Activated CD8-positive, alpha-beta memory T cell treated with anti-CD3 and anti-CD28 coated beads, Interleukin-2, amount 50 U/mL, for 4 hours (primary cell): Measurements from ENCODE around the gene CCDC83.
"Not testable (repeated sequence)": the region's sequence is repeated elsewhere in the genome, so short reads cannot be mapped to it uniquely, and the experiment has no call there.

Experiments
- DNase-seq: peaks from one replicate; pipeline ENCODE4 v3.0.0-alpha.2; 2020

CCDC83 gene

DNA sequence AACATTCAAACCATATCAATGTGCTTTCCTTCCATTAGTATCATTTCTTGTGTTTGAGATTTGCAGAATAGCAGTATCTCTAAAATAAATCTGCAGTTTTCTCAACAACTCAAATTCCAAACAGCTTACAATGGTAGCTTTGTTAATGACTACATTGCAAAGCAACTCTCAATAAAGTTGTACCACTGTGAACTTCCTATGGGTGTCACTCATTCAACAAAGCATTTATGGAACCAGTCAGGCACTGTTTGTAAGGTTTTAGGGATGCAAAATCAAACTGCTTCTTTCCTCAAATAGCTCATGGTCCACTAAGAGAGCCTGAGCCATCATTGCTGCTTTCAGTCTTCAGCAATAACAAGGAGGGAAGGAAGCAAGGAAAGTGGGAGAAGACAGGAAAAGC, 91.0 kb downstream of the CCDC83 start:
- no peak for DNase-seq

DNA sequence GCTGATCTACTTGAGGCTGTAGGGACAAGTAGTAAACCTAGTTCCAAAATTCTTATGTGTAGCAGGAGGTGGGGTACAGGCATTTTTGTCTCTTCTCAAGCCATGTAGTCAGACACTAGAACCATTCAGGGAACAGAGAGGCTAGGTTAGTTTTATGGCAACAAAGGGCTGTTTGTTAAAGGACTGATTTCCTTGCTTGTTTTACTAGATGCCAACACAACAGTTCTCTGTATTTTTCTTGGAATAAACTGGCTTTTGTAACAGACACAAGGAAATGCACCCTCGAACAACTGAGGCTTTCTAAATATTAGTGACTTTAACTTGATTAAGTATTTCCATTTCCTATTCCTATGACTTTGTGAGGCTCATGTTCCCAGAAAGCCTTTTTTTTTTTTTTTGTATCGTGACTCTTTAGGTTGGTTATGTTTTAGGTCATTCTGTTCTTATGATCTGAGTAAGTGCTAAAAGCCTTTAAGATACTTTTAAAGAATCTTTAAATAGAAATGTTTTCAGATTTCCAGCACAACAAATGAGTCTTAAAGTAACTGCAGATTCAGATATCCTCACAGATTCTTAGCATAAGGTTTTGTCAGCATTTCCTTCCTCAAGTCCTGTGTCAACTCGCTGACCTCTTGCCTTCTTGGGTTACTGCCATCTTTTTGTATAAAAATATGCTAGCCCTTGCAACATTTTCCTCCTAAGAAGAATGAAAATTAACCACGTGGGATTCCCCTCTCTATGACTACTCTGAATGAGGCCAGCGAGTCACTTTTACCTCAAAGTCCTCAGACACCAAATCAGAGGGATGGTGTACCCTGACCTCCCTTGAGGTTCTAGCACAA, 92.5 kb downstream of the CCDC83 start:
- no peak for DNase-seq

DNA sequence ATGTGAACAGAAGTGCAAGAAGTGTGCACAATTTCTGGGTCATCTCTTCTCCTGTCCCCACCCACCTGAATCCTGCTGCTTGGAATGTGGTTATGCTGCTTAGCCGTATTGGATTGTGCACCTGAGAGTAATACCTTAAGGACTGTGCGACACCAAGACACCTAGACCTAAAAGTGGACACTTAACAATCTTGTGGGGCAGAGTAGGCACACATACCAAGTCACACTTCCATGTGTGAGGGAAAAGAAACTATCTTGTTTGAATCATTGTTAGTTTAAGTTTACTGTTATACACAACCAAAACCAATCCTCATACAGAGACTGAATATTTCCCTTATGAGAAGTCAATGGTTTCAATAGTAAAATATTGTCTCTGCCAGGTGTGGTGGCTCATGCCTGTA, 93.7 kb downstream of the CCDC83 start:
- no peak for DNase-seq

DNA sequence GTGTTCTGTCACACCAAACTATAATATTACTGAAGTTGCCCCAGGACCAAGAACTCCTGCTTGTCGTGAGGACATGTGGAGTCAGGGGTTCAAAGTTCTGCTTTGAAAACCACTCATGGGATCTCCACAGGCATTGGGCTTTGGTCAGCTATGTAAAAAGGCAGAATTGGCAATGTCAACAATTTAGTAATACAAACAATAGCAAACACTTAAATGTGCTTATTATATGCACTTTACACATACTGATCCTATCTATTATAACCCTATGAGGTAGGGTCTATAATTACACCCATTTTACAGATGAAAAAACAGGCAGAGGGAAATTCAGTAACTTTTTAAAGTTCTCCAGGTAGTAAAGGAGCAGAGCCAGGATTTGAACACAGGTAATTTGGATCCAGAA, 94.6 kb downstream of the CCDC83 start:
- DNase-seq, result no peak

DNA sequence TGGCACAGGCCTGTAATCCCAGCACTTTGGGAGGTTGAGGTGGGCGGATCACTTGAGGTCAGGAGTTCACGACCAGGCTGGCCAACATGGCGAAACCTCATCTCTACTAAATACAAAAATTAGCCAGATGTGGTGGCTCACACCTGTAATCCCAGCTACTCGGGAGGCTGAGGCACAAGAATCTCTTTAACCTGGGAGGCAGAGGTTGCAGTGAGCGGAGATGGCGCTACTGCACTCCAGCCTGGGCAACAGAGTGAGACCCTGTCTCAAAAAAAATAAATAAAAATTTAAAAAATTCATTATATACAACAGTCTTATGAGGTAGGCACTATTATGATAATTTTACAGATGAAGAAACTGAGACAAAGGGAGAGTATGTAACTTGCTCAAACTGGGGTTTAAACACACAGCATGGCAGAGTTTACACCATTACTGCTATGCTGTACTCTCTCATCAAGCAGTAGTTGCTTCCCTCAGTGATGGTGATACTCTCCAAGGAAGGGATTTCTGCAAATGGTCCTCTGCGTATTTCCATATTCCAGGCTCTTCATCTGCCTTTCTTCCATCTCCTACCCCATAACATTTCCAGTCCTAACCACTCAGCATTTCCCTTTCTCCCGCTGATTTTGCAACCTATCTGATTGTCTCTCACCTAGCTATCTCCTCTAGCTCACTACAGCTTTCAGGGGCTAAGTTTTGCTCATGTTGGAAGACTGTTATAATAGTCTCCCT, 95.3 kb downstream of the CCDC83 start:
- DNase-seq, result no peak

DNA sequence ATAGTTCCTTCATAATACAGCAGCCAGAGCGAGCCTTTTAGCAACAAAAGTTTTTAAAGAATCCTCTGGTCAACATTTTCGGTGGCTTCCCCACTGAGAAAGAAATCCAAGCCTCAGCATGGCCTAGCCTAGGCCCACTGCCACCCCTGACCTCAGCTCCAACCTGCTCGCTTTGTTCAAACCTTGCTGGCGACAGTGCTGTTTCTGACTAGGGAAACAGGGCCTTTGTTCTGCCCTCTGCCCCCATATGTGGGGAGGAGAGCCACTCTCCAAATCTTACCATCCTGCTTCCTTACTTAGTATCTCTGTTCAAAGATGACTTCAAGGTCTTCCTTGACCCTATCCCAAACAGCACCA, 95.8 kb downstream of the CCDC83 start:
- DNase-seq, result no peak

DNA sequence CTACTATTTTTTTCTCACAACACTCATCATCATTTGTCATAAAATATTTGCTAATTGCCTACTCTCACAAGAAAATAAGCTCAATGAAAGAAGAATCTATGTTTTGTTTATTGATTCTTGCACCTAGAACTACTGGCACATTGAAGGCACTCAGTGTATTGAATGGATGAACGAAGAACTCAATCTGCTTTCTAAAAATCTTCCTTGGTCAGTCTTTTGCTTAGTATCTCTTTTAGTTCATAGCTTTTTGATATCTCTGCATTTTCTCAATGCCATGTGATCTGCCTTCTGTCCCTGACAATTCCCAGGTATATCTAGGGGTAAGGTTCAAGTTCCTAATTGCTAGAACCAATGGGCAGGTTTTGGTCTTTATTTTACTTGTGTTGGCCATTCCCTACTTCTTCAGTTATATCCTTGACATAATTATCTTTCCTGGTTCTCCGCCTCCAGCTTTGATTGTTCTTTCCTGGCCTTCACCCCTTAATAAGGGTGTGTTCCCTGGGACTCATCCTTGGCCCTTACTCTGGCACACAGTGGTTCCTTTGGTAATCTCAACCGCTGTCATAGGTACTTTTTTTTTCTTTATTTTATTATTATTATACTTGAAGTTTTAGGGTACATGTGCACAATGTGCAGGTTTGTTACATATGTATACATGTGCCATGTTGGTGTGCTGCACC, 96.4 kb downstream of the CCDC83 start:
- no peak for DNase-seq

DNA sequence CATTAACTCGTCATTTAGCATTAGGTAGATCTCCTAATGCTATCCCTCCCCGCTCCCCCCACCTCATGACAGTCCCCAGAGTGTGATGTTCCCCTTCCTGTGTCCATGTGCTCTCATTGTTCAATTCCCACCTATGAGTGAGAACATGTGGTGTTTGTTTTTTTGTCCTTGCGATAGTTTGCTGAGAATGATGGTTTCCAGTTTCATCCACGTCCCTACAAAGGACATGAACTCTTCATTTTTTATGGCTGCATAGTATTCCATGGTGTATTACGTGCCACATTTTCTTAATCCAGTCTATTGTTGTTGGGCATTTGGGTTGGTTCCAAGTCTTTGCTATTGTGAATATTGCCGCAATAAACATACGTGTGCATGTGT, 96.9 kb downstream of the CCDC83 start:
- DNase-seq, result not testable (repeated sequence)

DNA sequence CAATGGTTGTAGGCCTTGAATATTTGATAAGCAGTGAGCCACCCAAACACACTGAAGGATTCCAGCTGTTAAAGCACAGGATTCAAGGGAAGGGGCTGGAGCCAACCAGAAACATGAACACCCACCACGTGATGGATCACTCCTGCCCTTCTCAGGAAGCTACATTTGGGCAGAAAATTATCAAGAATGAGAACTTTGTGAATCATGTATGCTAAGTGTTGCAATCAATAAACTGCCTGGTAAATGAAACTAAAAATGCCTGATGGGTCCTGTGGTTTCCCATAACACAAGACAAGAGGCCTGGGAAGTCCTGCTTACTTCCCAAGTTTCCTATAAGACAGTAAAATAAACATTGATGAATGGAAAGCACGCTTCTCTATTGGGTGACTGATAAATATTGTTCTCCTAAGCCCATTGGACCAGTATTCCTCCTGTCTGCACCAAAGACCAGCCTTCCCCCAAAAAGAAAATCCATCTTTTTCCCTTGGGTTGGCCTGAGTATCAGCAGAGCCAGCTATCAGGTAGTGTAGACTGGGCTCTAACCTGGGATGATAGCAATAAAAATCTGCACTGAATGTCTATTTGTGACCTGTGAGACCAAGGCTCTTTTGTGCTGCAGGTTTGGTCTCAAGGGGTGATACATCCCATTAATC, 98.4 kb downstream of the CCDC83 start:
- DNase-seq, result no peak

DNA sequence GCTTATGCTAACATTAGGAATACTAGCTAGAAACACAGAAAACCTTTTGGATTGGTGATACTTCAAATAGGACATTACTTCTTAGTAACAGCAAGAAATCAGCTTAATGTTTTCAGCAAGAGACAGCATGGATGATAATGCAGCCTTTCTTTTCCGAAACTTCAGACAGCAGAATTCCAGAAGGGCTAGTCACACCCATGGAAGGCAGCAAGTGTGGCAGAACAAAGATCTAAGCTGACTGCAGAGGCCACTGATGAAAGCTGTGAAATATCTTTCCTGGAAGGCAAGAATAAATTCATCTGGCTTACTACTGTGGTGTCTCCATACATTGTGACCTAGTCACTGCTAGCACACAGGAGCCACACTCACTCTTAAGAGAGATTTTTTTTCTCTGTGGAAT, 100.3 kb downstream of the CCDC83 start:
- DNase-seq, result no peak

DNA sequence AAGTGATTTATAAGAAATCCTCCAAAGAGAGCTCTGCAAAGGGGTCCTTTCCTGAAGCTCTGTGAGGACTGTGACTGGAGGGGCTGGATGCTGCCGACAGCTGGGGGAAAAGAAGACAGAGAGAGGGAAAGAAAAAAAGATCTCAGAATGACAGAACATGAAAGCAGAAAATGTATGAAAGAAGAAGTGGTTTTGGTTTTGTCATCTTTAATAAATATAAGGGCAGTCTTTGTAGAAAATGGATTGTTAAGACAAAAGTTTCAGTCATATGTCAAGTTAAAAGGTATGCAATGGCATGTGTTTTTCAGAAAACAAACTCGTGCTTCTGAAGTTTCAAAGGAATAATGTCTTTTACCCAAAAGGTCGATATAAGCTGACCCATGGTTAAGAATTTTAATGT, 105.5 kb downstream of the CCDC83 start:
- no peak for DNase-seq

DNA sequence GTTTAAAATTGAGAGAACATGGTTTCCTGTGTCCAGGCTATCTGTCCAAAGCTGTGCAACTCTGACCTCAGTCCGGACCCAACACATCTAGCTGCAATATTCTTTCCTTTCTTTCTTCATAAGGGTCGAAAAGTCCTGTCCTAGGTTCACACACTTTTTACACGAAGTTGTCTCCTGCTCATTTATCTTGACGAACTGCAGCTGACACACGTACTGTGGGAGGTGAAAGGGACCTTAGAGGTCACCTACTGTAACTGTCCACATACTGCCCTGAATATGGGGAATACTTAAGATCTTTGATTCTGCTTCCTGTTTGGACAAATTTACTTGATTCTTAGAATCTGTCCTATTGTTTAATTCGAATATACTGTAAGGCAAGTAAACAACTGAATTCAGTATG, 105.9 kb downstream of the CCDC83 start:
- DNase-seq, result no peak

DNA sequence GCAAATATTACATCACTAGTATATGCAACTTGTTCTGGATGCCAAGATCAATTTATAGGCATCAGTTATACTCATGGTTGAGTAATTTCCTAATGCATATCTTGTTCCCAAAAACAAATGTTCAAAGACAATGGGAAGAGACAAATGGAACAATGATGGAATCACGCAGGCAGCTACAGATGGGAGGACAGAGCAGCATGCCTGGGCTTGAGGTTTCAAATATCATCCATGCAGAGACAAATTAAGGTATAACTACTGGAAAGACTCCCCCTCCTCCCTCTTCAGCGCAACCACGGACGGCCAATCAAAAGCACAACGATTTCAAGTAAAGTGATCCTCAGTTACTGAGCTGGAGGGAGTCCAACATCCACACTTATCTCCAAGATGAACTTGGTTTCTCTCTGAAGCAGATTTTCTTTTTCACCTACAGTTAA, 106.8 kb downstream of the CCDC83 start:
- DNase-seq, result no peak

DNA sequence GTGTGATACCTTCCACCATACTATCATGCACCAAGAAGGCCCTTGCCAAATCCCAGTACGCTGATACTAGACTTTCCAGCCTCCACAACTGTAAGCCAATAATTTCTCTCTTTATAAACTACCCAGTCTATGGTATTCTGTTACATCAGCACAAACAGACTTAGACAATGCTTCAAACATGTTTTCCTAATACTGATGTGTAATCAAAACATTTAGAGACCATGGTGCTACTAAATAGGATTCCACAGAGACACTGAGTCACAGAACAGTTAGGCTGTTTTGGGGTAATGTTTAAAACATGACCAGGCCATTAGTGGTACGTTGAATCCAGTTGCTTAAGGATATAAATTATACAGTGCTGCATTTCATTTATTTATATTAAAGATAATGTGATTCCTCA, 110.0 kb downstream of the CCDC83 start:
- no peak for DNase-seq

DNA sequence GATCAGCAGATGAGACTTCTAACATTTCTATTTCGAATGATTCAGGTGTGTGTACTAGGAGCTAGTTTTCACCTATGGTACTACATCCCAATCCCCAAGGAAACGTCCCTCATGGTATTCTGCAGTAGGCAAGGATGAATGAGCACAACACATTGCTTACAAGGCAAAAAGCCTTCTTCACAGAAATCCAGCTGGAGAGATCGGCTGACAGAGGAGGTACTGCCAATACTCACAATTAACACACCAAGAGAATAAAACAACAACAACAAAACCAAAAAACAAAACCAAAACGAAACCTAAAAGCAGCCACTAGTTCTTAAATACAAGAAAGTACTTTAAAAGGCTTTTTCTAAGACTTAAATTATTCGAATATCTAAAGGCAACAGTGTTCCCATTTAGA, 112.3 kb downstream of the CCDC83 start:
- no peak for DNase-seq
